HL-60/S4 (cell line): ENCODE results near the gene SERPINE2.
"Not testable (repeated sequence)": the region's sequence is repeated elsewhere in the genome, so short reads cannot be mapped to it uniquely, and the experiment has no call there.

ENCODE experiments used
- in situ Hi-C: fragments of 300-500 bp; cut with MboI; formaldehyde crosslinking; loops from 2 replicates; pipeline ENCODE4 v1.14.3; 2022; ENCODE audit warnings: low sequenced_read_pairs

Gene SERPINE2

DNA sequence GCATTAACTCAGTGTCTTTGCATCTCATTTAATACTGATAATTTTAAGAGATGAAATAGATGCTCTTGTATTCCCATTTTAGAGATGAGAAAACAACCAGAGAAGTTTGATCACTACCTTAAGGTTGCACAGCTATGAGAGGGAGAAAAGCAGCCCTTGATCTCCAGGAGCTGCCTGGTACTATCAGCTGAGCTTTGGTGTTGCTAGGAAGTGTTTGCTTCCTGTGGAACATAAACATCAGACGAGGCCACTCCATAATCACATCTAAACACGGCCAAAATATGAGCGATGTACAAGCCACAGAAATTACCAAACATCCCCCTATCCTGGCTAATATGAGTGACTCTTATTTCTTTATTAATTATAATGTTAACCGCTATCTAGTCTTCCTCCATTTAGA is 93.3 kb downstream of the SERPINE2 start:
- in situ Hi-C loops: no loop called here

DNA sequence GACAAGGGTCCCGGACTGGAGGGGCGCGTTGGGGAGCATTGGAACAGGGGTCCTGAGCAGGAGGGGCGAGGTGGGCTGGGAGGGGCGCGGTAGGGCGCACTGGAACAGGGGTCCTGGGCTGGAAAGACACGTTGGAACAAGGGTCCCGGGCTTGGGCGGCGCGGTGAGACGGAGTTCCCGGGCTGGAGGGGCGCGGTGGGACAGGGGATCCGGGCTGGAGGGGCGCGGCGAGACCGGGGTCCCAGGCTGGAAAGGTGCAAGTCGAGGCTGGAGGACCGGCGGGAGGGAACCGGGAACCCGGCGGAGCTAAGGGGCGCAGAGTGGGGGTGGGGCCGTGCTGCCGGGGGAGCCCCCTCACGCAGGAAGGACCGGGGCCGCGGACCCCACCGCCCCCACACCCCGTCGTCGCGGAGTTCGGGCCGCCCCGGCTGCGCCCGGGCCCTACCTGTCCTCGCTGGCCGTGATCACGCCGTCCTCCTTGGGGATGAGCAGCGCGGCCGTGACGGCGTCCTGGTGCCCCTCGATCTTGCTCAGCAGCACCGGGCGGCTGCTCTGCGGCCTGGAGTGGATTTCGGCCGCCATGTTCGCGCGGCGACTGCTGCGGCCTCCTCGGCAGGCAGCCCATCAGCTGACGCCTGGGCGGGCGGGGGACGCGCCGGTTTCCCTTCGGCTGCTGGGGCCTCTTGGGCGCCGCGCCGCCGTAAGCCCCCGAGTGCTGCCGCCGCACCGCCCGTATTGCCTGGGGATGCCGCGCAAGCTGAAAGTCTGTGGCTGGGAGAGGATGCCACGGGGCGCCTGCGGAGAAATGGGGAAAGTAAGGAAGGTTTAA is 94.2 kb downstream of the SERPINE2 start, which contains the start of gene WDFY1:
WDFY1 (minus strand) TSS at position 633 of the 829 bp plus-strand sequence; CDS start at position 582, 51 bp downstream.
- in situ Hi-C loops: no loop called here

DNA sequence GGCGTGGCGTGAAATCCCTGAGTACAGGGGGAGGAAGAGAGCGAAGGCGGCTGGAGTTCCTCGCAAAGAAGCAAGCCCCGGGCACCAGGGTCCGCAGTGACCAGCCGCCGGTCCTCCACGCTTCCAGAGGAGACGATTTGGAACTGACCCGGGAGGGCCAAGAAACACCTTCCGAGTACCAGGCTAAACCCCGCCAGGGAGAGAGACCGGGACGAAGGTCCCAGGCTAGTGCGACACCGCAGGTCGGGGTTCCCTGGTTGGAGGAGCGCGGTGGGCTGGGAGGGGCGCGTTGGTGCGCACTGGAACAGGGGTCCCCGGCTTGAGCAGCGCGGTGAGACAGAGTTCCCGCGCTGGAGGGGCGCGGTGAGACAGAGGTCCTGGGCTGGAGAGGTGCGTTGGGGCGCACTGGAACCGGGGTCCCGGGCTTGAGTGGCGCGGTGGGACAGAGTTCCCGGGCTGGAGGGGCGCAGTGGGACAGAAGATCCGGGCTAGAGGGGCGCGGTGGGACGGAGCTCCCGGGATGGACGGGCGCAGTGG is 94.9 kb downstream of the SERPINE2 start:
- in situ Hi-C loops: no loop called here

DNA sequence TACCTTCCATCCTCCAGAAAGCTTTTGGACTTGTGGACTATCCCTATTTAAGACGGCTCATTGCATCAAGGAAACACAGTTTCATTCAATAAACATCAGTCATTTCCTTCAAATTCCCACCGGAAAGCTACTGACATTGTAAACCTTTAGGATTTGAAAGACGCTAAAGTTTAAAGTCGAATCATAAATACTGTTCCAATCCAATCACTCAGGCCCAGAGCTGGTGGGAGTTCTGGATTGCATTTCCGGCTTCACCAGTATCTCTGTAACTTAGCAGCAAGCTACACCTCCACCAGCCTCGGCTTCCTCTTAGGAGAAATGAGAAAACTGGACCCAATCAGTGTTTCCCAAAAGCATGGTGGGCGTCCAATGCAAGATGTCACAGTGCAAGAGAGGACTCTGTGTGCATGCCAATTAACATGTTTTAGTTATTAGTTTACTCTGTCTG is 95.5 kb downstream of the SERPINE2 start:
- in situ Hi-C loops: no loop called here

DNA sequence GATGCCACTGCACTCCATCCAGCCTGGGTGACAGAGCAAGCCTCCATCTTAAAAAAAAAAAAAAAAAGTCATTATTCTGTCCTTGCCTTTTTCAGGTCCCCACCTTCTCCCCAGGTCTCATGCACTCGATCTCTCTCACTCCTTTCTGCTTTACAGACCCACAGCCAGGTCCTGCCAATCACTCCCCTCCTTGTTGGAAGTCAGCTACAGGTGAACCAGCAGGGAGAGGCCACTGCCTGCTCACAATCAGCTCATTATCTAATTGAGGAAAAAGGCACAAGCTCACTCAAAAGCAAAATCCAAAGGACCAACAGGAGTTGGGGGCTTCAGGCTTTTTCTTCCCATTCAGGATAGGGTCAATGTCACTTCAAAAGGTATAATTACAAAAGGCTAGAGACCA is 96.0 kb downstream of the SERPINE2 start:
- in situ Hi-C loops: no loop called here

DNA sequence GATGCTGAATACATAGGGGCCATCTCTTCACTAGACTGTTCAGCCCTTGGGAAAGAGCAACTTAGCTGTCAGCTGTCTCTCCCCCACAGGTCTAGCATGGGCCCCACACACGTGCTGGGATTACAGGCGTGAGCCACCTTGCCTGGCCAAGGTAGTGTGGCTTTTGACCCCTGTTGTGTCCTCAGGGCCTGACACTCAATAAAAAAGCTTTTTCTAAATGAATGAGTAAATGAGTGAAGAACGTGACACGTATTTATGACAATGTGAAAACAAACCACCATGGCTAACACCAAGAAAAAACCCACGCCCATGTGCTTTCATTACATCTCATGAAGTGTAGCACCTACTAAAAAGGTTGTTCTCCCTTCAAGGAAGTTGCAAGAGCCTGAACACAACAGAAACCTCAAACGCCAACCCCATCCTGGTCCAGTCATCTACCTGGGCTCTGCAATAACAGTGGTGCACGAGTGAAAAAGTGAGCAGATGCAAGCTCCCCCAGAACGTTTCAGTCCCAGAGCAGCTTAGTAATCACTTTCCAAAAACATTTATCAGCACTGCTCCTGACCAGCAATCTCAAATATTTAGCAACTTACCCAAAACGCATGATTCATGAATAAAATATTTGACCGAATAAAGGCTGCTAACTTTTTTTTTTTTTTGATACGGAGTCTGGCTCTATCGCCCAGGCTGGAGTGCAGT is 97.4 kb downstream of the SERPINE2 start:
- in situ Hi-C loops: no loop called here

DNA sequence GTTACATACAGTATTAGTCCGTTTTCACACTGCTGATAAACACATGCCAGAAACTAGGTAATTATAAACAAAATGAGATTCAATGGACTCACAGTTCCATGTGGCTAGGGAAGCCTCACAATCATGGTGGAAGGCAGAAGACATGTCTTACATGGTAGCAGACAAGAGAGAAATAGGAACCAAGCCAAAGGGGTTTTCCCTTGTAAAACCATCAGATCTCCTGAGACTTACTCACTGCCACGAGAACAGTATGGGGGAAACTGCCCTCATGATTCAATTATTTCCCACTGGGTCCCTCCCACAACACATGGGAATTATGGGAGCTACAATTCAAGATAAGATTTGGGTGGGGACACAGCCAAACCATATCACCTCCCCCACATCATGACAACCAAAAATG is 99.6 kb downstream of the SERPINE2 start:
- in situ Hi-C loops: not testable (repeated sequence)

DNA sequence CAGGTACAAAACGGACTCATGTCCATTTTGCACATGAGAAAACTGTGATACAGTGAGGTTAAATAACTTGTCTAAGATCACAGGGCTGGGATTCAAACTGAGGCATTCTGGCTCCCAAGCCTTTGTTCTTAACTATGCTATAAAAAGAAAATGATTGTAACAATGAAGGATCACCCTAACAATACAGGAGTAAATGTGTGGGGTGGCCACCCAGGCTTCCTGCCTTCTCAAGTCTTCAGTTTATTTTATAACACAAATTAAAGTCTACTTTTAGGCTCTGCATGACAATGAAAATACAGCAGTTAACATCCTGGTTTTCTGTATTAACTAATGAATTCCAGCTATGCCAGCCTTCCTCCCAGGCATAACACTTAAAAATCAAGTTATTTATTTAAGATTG is 101.6 kb downstream of the SERPINE2 start:
- in situ Hi-C loops: no loop called here

DNA sequence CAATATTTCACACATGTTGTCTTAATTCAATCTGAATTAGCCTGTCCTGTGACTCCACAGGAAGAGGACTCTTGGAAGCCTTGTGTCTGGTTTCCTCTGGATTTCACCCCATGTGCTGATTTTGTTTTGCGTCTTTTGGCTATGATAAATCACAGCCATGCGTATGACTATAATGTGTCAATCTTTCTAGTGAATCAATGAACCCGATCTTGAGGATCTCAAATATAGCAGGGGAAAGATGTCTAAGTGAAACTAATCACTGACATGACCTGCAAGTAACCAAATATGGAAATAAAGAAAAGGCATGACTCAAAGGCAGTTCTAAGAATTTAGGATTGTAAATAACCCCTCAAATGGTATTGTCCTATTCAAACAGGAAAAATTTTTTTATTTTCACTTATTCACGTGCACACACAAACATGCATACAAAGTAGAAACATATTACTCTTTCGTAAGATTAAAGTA is 102.2 kb downstream of the SERPINE2 start:
- in situ Hi-C loops: no loop called here

DNA sequence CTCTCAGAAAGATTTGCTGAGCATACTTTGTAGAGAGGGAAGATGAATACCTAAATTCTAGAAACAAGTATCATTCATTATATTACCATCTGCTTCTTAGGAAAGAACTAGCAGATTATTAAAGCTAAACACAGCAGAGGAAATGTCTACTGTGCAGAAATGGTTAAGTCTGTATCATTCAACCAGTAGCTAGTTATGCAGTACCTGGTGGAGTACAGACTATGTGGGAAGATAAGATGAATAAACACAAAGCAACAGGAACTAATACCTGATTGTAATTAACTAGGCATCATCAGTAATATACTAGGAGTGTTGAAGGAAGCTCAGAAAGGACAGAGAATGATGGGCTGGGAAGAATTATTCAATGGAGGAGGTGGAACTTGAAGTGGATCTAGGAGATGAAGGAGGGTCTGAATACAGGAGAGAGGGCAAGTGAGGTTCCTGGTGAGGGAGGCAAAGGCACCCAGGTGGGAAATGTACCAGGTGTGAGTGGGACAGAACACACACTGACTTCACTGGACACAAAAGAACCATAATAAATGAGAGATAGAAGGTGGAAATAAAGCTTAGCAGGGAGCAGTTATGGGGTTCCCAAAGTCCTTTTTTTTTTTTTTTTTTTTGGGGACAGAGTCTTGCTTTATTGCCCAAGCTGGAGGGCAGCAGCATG is 103.5 kb downstream of the SERPINE2 start:
- in situ Hi-C loops: no loop called here

DNA sequence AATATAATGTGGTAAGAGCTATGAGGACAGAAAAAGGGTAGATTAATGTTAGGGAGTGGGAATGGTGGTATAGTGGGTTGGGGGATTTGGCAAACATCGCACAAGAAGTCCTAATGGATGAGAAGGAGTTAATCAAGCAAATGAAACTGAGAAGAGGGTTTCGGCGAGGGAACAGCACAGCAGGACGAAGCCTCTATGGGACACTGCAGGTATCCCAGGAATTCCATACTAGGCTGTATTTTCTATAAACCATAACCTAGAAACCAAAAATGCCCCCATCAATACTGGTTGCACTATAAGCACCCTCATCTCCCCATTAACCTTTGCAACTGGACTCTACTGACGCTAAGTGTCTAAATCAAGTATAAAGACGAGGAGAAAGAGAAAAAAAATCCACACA is 104.2 kb downstream of the SERPINE2 start:
- in situ Hi-C loops: no loop called here

DNA sequence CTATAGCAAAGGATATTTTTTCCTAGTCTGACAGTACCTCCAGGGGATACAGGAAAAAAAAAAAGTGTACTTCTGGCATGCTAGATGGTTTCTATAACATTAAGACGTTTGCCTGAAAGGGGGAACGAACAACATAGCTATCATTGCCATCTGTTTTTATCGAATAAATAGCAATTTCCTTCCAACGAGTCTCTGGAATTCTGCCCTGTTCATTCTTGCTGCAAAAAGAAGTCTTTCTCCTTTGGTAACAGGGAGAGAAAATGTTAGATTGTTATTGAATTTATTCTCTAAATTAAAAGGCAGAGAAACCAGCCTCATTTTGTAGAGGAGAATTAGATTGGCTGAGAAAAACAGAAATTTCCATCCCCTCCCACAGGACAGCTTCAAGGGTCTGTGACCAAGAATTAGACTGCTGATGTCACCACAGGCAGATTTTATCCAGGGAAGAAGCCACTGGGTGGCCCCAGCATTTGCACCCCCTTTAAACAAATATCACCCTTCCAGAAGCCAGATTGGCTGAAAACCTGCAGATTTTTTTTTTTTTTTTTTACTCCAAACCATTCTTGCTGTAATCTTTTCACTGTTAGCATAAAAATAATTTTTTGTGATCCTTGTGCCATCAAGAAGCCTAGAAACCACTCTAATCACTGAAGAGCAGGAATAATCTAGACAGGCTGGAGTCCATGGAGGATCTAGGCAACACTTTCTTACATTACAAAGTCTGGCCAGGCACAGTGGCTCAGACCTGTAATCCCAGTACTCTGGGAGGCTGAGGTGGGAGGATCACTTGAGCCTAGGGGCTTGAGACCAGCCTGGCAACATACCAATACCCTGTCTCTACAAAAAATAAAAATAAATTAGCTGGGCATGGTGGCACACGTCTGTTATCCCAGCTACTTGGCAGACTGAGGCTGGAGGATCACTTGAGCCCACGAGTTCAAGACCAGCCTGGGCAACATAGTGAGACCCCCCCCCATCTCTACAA is 106.0 kb downstream of the SERPINE2 start:
- in situ Hi-C loops: no loop called here

DNA sequence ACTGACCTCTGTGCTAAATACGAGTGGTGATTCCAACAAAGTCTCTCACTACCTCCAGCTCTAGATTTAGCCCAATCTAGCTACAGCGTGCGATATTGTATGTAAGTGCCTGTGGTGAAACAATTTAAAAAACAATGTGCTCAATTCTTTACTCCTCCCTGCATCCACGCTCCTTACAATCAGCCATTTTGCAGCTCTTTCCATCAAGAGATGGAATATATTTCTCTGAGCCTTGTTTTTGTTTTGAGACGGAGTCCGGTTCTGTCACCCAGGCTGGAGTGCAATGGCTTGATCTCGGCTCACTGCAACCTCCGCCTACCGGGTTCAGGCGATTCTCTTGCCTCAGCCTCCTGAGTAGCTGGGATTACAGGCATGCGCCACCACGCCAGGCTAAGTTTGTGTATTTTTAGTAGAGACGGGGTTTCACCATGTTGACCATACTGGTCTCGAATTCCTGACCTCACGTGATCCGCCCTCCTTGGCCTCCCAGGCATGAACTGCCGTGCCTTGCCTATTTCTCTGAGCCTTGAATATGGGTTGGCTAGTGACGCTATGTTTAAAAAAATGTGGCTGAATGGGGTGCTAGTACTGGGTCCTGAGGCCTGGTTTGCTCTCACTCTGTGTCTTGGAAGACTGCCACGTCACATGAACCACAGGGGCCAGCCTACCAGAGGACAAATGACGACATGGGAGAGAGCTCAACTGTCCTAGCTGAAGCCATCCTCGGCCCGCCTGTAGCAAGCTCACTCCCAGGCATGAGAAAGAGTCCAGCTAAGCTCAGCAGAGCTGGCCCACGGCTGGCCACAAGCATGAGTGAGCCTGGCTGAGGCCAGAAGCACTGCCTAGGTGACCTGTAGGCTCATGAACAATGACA is 108.7 kb downstream of the SERPINE2 start:
- in situ Hi-C loops: no loop called here

DNA sequence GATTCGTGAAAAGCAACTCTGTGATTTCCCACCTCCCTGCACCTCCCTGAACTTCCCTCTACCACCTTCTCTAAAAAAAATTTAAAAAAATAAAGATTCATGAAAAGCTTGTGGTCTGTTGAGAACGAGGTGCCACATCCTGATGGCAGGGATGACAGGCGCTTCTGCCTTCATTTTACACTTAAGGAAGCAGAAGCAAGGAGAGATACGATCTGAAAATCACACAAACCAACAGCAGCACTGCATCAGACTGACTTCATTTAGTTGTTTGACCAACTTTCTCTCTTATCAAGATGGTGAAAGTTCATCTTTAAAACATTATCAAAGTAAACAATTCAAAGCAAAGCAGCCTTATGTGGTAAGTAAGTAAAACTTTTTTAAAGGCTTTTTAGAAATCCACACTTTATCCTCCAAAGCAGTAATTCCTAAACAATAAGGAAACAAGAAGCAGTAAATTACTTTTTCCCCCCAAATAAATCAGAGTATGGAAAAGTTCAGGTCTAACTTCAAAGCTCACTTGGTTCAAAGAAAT is 109.4 kb downstream of the SERPINE2 start:
- in situ Hi-C loops: no loop called here

DNA sequence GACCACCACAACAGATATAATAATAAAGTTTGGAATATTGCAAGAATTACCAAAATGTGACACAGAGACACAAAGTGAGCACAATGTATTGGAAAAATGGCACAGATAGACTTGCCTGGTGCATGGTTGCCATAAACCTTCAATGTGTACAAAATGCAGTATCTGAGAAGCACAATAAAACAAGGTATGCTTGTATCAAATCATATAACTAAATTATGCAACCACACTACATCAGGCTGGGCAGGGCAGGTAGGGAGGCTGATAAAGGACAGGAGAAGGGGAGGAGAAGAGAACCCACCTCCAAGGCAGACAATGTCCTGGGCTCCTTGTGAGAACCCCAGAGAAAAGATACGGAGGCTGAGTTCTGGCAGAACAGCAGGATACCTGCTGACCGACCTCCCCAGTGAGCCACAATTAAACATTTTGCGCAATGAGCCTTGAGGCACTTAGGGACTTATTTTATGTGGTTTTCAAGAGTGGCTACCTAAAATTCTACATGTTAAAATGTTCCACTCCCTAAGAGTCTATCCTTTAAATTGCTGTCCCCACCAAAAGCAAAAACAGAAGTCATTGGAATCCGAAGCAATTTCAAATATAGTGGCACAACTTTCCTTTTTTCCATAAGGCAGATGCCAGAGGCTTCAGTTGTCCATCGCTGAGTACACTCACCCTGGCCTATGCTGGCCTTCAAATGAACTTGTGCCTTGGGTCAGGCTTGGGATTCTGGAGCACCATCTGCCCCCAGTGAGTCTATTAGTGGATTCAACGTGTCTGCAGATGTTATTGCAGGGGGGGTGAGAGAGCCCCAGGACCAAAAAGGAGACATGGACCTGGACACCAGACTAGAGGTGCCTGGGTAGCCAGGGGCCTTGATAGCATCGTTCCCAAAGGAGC is 110.7 kb downstream of the SERPINE2 start:
- in situ Hi-C loops: no loop called here

DNA sequence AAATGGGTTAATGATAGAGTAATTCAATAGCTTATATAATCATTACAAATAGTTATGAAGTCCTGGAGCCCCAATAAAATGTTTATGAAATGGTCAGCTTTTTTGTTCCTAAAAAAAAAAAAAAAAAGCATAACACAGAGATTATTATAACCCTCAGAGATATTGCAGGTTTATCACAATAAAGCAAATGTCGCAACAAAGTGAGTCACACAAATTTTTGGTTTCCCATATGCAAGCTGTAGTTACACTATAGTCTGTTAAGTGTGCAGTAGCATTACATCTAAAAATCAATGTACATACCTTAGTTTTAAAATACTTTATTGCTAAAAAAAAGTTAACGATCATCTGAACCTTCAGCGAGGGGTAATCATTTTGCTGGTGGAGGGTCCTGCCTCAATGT is 114.0 kb downstream of the SERPINE2 start:
- in situ Hi-C loops: no loop called here
